Lower leg skin (tissue), 3 donors: ENCODE results near the gene SMIM41.

ENCODE experiments used
- POLR2A ChIP-seq, 2 donors: fragments of 450-650 bp; IDR thresholded peaks; one replicate each; pipeline ENCODE4 v1.6.1; 2016 to 2017; ENCODE audit warnings: antibody characterized with exemption in 2 of 2, mild to moderate bottlenecking in 1 of 2, moderate library complexity in 1 of 2
- TF ChIP-seq, protein P1 (sequence below), 3 donors: fragments of 450-650 bp; IDR thresholded peaks; one replicate each; pipeline ENCODE4 v1.5.1; 2016; ENCODE audit warnings: antibody characterized with exemption in 3 of 3, mild to moderate bottlenecking in 3 of 3, moderate library complexity in 2 of 3

DNA sequence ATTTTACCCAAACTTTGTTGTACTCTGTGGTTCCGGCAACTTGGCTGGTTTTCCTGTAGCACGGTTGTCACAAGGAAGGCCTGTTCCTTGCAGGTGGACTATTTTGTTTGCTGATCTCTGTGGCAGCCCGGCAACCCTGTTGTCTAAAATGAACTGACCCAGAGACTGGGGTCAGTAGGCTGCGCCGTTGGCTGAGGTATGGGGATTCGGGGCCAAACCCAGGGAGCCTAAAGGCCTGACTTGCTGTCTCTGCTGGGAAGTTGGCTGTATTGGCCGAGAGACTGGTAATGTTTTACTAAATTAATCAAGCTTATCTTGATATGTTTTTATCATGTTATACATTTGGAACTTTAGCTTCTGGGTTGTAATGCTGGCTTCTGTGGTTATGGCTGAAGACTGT, 13.8 kb downstream of the SMIM41 start:
- TF ChIP-seq, protein P1, sequence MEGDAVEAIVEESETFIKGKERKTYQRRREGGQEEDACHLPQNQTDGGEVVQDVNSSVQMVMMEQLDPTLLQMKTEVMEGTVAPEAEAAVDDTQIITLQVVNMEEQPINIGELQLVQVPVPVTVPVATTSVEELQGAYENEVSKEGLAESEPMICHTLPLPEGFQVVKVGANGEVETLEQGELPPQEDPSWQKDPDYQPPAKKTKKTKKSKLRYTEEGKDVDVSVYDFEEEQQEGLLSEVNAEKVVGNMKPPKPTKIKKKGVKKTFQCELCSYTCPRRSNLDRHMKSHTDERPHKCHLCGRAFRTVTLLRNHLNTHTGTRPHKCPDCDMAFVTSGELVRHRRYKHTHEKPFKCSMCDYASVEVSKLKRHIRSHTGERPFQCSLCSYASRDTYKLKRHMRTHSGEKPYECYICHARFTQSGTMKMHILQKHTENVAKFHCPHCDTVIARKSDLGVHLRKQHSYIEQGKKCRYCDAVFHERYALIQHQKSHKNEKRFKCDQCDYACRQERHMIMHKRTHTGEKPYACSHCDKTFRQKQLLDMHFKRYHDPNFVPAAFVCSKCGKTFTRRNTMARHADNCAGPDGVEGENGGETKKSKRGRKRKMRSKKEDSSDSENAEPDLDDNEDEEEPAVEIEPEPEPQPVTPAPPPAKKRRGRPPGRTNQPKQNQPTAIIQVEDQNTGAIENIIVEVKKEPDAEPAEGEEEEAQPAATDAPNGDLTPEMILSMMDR (IDR thresholded peaks at IDR 0.05): no peak
- TF ChIP-seq POLR2A (IDR thresholded peaks at IDR 0.05): no peak
